HG03139 (cell line): ENCODE results near the gene INMT.

Experiments used
- ATAC-seq: cut with Tn5 transposase; IDR thresholded peaks from one replicate; pipeline ENCODE4 v1.9.1; 2021; ENCODE audit not compliant: unreplicated experiment

The INMT gene

DNA sequence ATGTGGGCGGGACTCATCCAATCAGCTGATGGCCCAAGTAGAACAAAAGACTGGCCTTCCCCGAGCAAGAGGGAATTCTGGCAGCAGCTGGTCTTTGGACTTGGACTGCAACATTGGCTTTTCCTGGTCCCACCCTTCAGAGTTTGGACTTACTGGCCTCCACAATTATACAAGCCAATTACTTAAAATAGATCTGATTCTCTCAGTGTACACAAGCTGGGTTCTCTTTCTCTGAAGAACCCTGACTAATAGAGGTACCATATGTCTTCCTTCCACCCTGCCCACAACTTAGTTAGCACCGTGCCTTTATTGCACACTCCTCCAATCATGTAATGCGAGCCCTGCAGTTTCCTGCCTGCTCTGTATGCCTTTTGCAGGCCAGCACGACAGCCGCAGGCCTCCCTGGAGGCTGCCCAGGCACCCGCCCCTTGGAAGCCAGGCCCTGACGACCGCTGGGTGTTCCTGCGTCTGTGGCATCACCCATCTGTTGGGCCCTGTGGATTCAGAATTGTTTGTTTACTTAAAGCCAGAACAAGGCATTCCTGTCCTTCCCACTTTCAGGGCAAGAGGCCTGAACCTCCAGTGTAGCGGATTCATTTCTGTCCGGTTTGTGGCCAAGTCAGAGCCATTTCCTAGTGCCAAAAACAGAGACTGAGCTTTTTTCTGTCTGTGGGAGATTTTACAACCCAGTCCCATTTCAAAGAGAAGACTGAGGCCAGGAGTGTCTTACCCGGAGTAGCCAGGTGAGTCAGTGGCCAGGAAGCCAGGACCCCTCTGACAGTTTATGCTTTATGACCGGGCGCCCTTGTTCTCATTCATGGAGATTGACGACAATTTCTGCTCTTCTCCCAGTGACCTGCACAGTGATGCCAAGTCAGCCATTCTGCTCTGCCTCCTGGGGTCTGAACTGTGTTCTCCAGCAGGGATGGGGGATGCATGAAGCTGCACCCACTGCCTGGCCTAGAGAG lies 968 bp upstream of the INMT start:
- no peak for ATAC-seq

DNA sequence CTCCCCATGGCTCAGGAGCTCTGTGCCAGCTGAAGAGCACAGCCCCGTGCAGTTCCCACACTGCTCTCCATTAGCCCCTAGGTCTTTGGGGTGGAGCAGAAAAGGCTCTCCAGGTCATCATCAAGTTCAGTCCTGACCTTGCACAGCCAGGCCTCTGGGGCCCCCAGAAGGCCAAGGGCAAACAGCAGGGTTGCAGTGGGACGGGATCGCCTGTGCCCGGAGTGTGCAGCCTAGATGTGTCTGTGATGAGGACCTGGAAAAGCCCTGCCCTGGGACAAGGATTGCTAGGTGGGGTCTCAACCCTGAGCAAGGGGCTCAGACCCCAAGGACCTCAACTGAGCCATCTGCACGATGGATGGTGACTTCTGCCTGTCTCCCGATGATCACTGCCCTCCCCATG lies 549 bp downstream of the INMT start:
- no peak for ATAC-seq

- ATAC-seq = no peak
Measured at GRCh38 chr7:30752979-30753378, 1.0 kb downstream of the INMT start.

DNA sequence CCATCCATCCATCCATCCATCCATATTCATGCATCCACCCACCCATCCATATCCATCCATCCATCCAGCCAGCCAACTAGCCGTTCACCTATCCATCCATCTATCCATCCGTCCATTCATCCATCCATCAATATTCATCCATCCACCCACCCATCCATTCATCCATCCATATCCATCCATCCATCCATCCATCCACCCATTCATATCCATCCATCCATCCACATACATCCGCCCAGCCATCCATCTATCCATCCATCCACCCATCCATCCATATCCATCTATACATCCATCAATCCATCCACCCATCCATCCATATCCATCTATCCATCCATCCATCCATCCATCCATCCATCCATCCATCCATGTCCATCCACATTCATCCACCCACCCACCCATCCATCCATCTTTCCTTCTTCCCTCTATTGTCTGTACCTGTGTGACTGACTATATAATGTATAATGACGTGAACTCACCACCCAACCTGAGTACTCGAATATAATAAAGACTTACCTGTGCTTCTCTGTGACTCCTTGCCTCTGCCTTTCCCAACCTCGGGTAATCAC lies 2.5 kb downstream of the INMT start:
- ATAC-seq = no peak

- no peak for ATAC-seq
Measured at GRCh38 chr7:30755384-30756154, 3.6 kb downstream of the INMT start.

GRCh38 chr7:30757342-30757692 lies 5.4 kb downstream of the INMT start:
- no peak for ATAC-seq

- ATAC-seq = no peak
Measured at GRCh38 chr7:30760514-30761213, 8.7 kb downstream of the INMT start.

DNA sequence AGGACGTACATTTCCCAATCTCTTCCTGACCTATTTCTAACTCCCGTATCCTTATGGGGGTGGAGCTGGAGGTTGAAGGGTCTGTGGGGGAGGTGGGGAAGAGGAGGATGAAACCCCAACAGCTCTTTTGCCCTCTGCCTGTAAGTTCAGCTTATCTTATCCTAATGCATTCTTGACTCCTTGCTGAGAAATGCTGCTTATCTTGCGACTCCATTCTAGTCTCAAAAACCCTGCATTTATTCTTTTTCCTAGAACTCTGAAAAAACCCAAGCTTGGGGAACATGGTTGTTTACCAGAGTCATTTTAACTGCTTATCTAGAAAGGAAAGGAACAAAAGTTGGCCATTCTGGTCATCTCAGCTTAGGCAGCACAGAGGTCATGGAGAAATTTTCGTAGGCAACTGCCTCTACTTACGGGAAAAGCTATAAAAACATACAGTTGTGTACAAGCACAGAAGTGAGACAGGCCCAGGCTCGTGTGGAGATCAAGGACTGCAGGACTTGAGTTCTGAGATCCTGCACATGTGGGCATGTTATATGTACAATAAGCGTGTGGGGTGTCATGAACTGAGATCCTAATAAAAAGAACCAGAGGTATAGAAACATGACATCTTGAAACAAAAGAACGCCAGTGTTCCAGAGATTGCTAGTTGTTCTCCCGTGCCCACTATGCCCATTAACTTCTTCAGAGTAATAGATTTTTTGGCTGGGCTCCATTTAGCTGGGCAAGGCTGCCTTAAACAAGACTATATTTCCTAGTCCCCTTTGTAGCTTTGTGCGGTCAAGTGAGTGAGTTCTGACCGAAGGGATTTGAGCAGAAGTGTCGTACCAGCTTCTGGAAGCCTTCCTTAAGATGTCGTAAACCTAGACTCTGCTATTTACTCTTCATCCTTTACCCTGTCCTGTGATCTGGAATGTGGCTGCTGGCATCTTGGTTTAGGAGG lies 9.6 kb downstream of the INMT start:
- ATAC-seq = no peak

- peak; percentile 71 for ATAC-seq
Measured at GRCh38 chr7:30764030-30764975, 12.4 kb downstream of the INMT start.

GRCh38 chr7:30765408-30765807 lies 13.5 kb downstream of the INMT start:
- ATAC-seq = no peak

GRCh38 chr7:30770845-30771173 lies 18.9 kb downstream of the INMT start:
- ATAC-seq = no peak

DNA sequence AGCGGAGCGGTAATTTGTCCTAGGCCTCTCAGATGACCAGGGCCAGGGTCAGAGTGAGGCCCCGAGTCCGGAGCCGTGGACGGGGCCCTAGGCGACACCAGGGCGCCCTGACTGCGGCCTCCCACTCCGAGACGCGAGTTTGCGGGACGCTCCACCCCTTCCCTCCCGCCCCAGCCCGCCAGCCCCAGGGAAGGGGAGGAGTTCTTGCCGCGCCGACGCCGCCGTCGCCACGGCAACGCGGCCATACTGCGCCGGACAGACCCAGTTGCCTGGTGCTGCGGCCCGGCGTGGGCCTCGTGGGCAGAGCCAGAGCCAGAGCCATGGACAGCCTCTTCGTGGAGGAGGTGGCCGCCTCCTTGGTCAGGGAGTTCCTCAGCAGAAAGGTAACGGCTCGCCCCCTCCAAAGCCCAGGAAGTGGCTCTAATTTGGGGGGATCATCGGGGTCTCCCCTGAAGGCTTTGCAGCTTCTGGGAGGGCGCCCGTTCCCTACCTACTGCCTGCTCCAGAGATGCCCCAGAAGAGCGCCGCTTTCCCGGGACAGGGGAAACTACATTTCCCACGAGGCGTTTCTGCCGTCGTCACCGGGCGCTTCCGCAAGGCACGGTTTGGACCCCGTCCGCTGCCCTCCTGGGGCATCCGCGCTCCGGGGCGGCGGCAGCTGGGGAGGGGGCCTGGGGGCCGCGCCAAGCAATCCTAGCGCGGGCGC lies 19.4 kb downstream of the INMT start, which contains the start of gene MINDY4:
Gene MINDY4 (plus strand): TSS at position 244 of the 706 bp plus-strand sequence. CDS start 77 bp downstream, at position 321.
- peak; percentile 82 for ATAC-seq

DNA sequence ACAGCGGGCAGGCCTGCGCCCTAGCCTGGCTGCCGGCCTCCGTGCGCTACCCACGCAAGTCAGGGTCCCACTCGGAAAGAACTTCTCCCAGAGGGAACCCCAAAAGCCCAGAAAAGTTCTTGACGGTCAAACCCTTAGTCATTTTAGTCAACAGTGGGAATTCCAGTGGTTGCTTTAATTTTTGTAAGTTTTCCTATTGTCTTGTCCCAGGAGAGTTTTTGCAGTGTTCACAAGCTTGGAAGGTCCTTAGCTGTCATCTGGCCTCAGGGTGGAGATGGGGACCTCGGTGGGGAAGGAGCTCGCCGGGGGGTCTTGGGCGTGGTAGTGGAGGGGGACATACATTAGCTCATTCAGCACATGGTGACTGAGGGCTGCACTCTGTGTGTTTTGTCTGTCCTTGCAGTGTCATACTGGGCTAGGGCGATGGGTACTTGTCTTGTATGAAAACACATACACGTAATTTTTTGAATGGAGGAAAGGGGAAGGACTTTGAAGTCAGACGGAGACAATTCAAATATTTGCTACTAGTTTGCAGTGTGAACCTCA lies 20.0 kb downstream of the INMT start:
- ATAC-seq = no peak

DNA sequence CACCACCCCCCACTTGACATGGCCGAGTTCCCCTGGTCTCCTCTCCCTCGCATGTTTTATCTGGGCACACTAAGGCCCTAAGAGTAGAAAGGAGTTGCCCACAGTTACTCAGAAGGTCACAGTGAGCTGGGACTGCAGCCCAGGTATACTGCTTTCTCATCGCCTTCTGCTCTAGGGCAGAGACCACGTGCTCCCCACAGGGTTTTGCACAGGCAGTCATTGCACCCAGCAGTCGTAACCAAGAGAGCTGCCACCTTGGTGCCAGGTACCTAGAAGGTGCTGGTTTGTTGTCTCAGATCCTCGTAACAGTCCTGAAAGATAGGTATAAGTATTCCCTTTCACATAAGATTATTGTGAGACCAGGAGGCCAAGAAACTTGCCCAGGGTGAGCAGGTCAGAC lies 21.0 kb downstream of the INMT start:
- ATAC-seq = no peak

- ATAC-seq = no peak
Measured at GRCh38 chr7:30775992-30776391, 24.1 kb downstream of the INMT start.

GRCh38 chr7:30776971-30777370 lies 25.0 kb downstream of the INMT start:
- ATAC-seq = no peak

DNA sequence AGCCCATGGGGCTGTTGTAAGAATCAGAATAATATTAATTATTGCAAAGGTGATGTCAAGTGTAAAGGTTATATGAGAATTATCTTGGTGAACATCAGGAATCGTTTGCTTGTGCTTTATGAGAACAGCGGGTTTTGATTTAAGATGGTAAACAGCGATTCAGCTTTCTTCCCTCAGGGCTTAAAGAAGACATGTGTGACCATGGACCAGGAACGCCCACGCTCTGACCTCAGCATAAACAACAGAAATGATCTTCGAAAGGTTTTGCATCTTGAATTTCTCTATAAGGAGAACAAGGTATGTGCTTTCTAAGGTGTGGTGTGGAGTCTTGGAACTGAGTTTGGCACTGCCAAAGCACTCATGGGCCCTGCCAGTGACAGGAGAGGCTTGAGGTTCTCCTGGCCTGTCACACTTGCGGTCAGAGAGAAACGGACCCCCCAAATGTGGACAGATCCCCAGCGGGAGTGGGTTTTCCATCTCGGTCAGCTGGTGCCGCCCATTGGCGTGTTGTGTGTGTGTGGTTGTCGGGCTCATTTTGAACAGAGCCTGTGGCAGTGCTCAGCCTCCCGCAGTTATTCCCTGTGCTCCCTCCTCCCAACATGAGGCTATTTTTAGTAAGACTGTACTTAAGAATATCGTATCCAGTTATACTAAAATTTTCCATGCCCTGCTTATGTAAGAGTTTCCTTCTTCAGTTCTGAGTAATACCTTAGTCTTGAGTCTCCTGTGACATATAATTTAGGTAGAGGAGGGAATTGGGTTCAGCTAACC lies 26.5 kb downstream of the INMT start:
- ATAC-seq = no peak
